A673 (cell line): Measurements from ENCODE around the gene USP10. TPM values are rescaled to one million over a fixed set of nuclear protein-coding genes. Genes with fewer than 3 reads are reported as not detected.
A peak's percentile ranks its signal among the peaks of the same experiment; 100 is the strongest.

Experiments used
- BruUV-seq: library from RNA; stranded (reverse); fragments of 400-500 nt; replicated peaks from 2 replicates; lab custom pipeline; 2021; lab: Mats Ljungman, UMichigan
- CTCF ChIA-PET: fragments of 300-600 bp; sonication (Branson Sonifier 250); formaldehyde crosslinking; loops from one replicate; lab custom pipeline; 2022; ENCODE audit warnings: antibody characterized with exemption; lab: Charles Lee
- POLR2A ChIA-PET: fragments of 300-600 bp; sonication (Branson Sonifier 250); formaldehyde crosslinking; loops from one replicate; lab custom pipeline; 2022; ENCODE audit warnings: antibody characterized with exemption; ENCODE audit not compliant: low non-redundant PET; lab: Charles Lee
- DNase-seq: peaks from one replicate; pipeline ENCODE4 v3.0.0-alpha.2; 2015; ENCODE audit warnings: low spot score
- H3K27ac ChIP-seq: fragments of 200-600 bp; sonication (generic); 2 replicates; pipeline ENCODE4 v1.5.1; 2016; ENCODE audit warnings: mixed run types, low read depth, mild to moderate bottlenecking, mixed read lengths, antibody characterized with exemption, low read length; ENCODE audit not compliant: poor library complexity, severe bottlenecking
- H3K27me3 ChIP-seq: fragments of 200-600 bp; sonication (generic); replicated peaks from 2 replicates; pipeline ENCODE4 v1.6.1; 2017; ENCODE audit warnings: mixed run types, low read depth, mild to moderate bottlenecking, mixed read lengths, antibody characterized with exemption, low read length; ENCODE audit not compliant: insufficient read depth, poor library complexity
- H3K36me3 ChIP-seq: fragments of 200-600 bp; sonication (generic); 2 replicates; pipeline ENCODE4 v1.6.1; 2016; ENCODE audit warnings: mixed run types, mild to moderate bottlenecking, mixed read lengths, antibody characterized with exemption, low read length; ENCODE audit not compliant: insufficient read depth, poor library complexity, severe bottlenecking
- H3K4me1 ChIP-seq: fragments of 200-600 bp; sonication (generic); 2 replicates; pipeline ENCODE4 v1.6.1; 2017; ENCODE audit warnings: mixed run types, mild to moderate bottlenecking, mixed read lengths, antibody characterized with exemption, low read length; ENCODE audit not compliant: insufficient read depth, poor library complexity, severe bottlenecking
- H3K4me3 ChIP-seq: fragments of 200-600 bp; sonication (generic); 2 replicates; pipeline ENCODE4 v1.5.1; 2016; ENCODE audit warnings: low read depth, mixed run types, mild to moderate bottlenecking, mixed read lengths, low read length; ENCODE audit not compliant: poor library complexity, severe bottlenecking
- H3K9me3 ChIP-seq: fragments of 200-600 bp; sonication (generic); 2 replicates; pipeline ENCODE4 v1.6.1; 2016; ENCODE audit warnings: mixed run types, low read depth, mild to moderate bottlenecking, mixed read lengths, antibody characterized with exemption, low read length; ENCODE audit not compliant: poor library complexity, severe bottlenecking
- CTCF ChIP-seq: fragments of 300-800, 200-600 bp; sonication (generic); conservative IDR thresholded peaks from 2 replicates; pipeline ENCODE4 v1.5.1; 2017; ENCODE audit warnings: low read depth, mild to moderate bottlenecking, antibody characterized with exemption, low read length, moderate library complexity, mixed read lengths
- EZH2 ChIP-seq: fragments of 200-600 bp; sonication (generic); IDR thresholded peaks from 2 replicates; pipeline ENCODE4 v1.6.1; 2017; ENCODE audit warnings: borderline replicate concordance, low read depth, mild to moderate bottlenecking, mixed read lengths, antibody characterized with exemption, low read length; ENCODE audit not compliant: poor library complexity, severe bottlenecking
- intact Hi-C: fragments of 100-400 bp; cut with micrococcal nuclease; formaldehyde crosslinking; loops from one replicate; pipeline ENCODE4 v1.10.0; 2022; ENCODE audit not compliant: unreplicated experiment
- total RNA-seq: library from RNA; stranded (reverse); gene quantifications from 2 replicates; pipeline ENCODE4 v1.2.3, GENCODE V29; 2021

Gene USP10
- total RNA-seq, 1 experiment from 2014 or later, result 171 TPM

- H3K4me3 ChIP-seq, result no peak overlapping the region
- no peaks in the 10 kb centered on the region for H3K27me3 ChIP-seq
- no peak for DNase-seq
- H3K27ac ChIP-seq, result no peak overlapping the region
- BruUV-seq, result no TSS peak
- POLR2A ChIA-PET, result no interaction called here
- intact Hi-C loops, result no loop called here
- no peaks in the 10 kb centered on the region for H3K9me3 ChIP-seq
- CTCF ChIA-PET, result no interaction called here
- no peaks in the 10 kb centered on the region for H3K4me1 ChIP-seq
- TF ChIP-seq EZH2 (no peak), CTCF (no peak)
- no peaks in the 10 kb centered on the region for H3K36me3 ChIP-seq
Observed at GRCh38 chr16:84794626-84795025, 94.8 kb downstream of the USP10 start.

DNA sequence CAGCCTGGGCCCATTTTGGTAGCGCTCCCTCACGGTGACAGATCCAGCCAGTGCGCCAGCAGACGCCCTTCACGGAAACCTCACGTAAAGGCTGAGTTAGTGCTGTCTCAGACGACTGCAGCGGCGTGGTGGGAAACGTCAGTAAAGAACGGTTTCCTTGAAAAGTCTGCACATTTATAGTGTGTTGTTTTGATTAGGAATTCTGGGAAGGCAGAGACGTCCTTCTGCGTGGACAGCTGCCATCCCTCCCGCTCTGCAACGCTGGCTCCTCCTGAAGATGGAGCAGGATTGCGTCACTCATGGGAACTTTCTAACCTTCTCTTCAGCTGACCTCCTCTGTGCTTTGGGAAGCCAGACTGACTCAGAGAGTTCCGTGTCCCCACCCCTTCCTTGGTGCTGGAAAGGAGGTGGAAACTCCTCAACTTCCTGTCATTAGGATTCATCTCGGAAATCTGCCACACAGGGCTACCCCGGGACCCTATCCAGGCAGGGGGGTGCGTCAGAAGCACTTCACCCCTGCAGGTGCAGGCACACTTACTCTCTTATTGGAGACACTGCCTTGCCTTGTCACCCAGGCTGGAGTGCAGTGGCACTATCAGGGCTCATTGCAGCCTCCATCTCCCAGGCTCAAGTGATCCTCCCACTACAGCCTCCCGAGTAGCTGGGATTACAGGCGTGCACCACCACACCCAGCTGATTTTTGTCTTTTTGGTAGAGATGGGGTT lies 95.7 kb downstream of the USP10 start:
- no TSS peak for BruUV-seq
- ChIA-PET CTCF (no interaction called here), POLR2A (no interaction called here)
- intact Hi-C loops, result no loop called here
- no peak for DNase-seq
- Histone ChIP-seq H3K9me3 (no peaks in the 10 kb centered on the region), H3K27me3 (no peaks in the 10 kb centered on the region), H3K4me3 (no peak overlapping the region), H3K27ac (no peak overlapping the region), H3K4me1 (no peaks in the 10 kb centered on the region), H3K36me3 (no peaks in the 10 kb centered on the region)
- TF ChIP-seq CTCF, result no peak
- no peak for TF ChIP-seq EZH2

DNA sequence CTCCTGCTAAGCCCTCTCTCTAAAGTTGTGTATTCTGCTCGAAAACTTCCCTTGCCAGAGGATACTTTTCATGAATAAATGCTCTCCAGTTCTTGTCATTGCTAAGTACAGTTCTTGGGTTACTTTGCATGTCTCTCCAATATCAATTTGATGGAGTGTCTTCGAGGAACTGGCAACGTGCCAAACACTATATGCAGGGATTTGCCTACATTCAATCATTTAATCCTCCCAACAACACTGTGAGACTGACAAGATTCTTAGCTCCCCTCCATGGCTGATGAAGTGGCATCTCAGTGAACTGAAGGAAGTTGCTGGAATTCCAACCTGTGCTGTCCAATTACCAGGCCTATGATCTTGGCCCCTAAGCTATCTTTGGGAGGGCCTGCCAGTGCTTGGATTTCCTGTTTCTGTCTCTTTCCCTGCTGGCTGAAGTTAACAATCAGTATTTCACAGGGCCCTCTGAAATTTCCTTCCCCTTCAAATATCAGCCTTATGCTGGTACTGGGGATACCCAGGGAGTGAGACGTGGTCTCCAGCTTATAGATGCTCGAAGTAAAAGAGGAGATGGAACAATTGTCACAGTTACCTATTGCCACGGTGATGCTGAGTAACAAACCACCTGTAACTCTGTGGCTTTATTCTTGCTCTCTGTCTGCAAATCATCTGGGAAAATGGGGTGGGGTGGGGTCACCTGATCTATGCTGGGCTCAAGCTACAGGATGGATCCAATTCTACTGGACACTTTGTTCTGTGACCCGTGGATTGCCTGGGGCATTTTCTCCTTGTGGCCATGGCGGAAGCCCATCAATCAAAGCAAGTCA lies 100.6 kb downstream of the USP10 start:
- Histone ChIP-seq H3K9me3 (no peaks in the 10 kb centered on the region), H3K36me3 (no peaks in the 10 kb centered on the region), H3K4me3 (no peak overlapping the region), H3K4me1 (no peaks in the 10 kb centered on the region), H3K27ac (no peak overlapping the region), H3K27me3 (no peaks in the 10 kb centered on the region)
- TF ChIP-seq EZH2 (no peak), CTCF (no peak)
- ChIA-PET CTCF (no interaction called here), POLR2A (no interaction called here)
- no TSS peak for BruUV-seq
- intact Hi-C loops, result no loop called here
- DNase-seq, result peak; percentile 41
